Middle frontal gyrus (tissue), 1 donor: ENCODE results near the gene ITGA8.
"Not testable (repeated sequence)": the region's sequence is repeated elsewhere in the genome, so short reads cannot be mapped to it uniquely, and the experiment has no call there.

Experiments
- DNase-seq: peaks from one replicate; pipeline ENCODE4 v3.0.0-alpha.2; 2015; ENCODE audit warnings: low spot score; ENCODE audit errors: extremely low spot score

Gene ITGA8

GRCh38 chr10:15620337-15620736 lies 99.4 kb downstream of the ITGA8 start:
- no peak for DNase-seq

DNA sequence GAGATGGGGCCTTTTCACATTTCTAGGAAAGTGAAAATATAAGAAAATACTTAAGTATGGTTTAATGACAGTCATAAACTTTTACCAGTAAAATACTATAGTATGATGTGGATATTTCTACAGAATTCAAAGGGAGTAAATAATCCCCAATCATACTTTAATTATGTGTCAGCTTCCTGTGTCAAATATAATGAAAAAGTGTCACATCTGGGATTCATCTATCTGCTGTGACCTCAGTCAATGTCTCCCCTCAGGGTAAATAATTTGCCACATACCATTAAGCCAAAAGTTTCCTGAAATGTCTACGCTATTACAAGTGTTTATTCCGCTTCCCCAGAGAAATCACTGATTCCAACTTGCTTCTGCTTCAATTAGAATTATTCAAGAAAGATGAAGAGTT lies 110.5 kb downstream of the ITGA8 start:
- DNase-seq, result no peak

- no peak for DNase-seq
These were observed 113.3 kb downstream of the ITGA8 start for GRCh38 chr10:15606377-15606776.

GRCh38 chr10:15605740-15606369 lies 113.9 kb downstream of the ITGA8 start:
- DNase-seq, result no peak

- no peak for DNase-seq
These were observed 116.2 kb downstream of the ITGA8 start for GRCh38 chr10:15603446-15604011.

DNA sequence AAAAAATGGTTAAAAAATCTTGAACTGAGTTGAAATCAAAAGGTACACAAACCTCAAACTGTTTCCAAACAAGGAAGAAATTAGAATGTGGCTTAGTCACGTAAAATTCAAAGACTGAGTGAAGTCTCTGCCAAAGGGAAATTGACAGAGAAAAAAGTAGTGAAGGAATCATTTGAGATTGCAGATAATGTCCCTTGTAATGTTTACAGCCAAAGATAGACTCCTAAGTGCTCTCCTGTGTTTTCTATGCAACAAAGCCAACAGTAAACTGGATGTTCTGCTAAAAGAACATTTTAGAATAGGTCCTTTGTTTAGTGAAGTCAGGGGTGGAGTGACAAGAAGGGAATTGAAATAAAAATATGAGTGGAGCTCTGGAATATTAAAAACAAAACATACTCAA lies 117.9 kb downstream of the ITGA8 start:
- no peak for DNase-seq

DNA sequence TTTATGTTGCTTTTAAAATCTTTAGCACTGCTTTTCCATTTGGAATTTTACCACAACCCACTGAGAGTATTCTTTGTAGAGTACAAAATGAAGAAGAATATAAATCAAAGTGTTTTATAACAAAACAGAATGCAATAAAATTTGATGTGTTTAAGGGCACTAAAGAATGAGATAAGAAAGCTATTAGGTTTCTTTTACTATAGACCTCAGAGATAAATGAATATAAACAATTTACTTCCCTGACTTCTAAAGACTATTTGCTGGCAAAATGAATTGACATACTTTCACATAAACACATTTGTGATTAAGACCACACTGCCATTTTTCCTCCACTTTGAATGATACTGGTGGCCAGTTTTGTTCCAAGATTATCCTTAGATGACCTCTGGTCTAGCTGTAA lies 124.5 kb downstream of the ITGA8 start:
- no peak for DNase-seq

DNA sequence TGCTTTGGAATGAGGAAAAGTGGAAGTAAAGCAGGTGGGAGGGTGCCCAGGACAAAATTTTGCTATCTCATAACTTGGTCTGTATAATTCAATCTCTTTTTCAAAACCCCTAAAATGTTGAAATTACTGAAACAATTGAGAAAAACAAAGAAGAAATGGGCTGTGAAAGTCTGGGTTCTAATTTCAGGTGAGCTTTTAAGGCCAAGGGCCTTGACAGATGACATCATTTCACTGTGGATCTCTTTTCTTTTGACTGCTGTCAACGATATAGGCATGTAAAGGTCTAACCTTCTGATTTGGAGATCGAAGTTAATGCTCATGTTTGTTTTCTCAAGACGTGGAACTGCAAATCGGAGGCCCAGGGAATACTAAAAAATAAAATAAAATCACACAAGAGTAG lies 127.8 kb downstream of the ITGA8 start:
- DNase-seq, result no peak

- no peak for DNase-seq
These were observed 128.3 kb downstream of the ITGA8 start for GRCh38 chr10:15591431-15591830.

DNA sequence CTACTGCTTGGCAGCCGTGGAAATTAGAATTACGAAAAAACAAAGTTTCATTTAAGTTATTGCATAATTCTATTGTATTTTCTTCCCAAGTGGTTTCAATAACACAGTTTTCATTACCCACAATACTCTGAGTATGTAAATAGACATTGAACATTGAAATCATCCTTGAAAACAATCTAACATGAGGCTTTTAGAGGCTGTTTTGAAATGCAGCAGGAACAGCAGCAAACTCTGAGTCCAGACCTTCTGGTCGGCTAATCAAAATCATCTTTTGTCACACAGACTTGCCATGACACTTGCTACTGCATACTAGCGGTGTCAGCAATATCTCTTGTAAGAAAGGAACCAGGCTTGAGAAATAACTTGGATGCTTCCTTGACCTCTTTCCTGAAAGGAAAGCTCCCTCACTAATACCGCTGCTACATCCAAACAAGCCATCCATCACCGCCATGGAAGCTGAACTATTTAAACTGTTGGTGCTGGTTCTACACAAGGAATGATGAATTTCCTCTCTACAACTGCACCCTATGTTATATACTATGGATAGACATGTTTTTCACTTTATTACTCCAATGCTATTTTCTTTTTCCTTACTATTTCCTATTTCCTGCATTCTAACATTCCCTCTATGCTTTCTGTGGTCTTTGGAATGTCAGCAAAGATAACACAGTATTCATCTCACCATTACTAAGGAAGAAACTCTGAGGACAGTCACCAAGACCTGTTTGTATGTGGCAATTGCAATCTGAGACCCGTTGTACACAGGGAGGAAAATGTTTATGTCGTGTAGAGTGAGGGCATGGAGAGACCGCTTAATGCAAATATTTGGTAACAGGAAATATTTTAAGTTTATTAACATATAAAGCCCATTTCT lies 130.8 kb downstream of the ITGA8 start:
- DNase-seq, result no peak

DNA sequence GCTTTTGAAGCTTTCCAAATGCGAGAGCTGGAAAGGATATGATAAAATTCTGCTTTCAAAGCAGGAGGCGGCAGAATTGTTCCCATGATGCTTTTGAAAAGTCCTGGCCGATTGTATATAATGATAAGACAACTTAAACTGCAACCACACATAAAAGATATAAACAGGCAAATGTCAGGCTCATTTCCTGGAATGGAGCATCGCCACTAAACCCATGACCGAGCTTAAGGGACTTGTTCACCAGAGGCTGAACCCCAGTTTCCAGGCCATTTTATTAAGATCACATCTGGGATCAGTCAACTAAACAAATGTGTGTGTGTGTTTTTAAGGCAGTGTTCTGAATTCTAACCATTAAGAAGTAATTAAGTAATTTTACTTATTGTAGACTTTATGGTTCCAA lies 131.6 kb downstream of the ITGA8 start:
- DNase-seq, result no peak

GRCh38 chr10:15587271-15587670 lies 132.5 kb downstream of the ITGA8 start:
- no peak for DNase-seq

DNA sequence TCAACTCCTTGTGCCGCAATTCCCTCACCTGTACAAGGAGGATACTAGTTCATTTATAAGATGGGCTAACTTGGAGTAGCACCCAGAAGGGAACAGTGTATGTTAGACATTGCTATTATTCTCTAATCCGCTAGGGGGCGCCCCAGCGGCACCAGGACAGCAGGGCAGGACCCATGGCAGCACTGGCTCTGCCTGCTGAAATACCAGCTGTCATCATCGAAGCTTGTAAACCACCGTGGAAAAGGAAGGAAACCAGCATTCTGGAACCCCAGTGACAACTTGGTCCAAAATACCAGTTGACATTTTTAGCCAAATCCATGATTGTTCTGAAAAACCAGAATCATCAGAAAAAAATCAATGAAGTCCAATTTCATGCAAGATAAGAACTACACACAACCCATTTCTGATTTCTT lies 134.4 kb downstream of the ITGA8 start:
- no peak for DNase-seq

GRCh38 chr10:15582972-15583371 lies 136.8 kb downstream of the ITGA8 start:
- not testable (repeated sequence) for DNase-seq

DNA sequence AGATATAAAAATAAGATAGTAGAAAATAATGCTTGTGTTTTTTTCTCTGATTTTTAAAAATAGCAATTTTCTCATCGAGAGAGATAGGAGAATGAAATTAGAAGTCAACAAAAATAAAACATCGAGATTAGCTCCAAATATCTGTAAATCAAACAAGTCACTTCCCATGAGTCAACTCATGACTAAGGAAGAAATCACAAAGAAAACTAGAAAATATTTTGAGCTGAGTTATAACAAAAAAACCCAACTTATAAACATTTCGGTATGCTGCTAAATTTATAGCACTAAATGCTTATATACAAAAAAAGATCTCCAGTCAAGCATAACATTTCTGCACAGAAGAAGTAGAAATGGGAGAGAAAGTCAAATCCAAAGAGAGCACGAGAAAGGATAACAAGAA lies 140.1 kb downstream of the ITGA8 start:
- no peak for DNase-seq

GRCh38 chr10:15572531-15573045 lies 147.1 kb downstream of the ITGA8 start:
- DNase-seq, result no peak

DNA sequence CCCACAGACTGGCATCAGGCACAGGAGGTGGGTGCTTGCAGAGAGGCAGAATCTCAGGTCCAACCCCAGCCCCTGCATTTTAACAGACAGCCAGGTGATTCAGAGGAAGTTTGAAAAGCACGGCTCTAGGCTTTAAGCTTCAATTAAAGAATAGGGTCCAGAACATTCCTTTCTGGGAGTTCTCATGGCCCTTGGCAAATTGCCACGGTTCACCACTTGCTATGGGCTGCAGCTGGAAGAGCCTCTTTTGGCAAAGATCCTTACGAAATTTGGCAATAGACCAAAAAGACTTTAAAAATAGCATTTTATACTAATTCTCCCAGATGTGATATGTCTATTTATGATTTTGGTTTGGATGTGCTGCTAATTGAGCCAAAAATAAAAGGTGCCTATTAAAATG lies 148.1 kb downstream of the ITGA8 start:
- no peak for DNase-seq

DNA sequence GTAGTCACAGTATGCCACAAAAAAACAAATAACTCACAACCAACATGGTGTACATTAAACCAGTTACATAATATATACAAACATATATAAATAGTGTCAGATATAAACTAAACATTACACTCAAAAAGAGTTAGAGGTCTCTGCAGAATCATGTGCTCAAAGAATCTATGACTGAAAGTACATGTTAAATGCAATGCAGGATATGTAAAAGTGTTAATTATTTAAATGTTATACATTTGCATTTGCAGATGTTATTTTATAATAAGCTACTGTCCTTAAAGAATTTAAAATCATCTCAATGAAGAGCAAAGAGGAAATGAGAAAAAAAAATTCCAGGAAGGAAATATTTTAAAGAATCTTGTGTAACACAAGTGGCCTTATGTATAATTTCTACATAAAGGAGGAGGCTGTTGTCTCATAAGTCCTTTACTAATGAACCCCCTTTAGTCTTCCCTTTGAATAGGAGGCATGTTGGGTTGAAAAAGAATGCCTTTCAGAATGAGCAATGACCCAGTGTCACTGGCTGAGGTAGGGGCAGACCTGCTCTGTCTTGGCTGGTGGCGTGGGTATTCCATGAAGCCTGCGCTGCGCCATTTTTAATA lies 148.9 kb downstream of the ITGA8 start:
- DNase-seq, result no peak

GRCh38 chr10:15567952-15568351 lies 151.8 kb downstream of the ITGA8 start:
- no peak for DNase-seq

DNA sequence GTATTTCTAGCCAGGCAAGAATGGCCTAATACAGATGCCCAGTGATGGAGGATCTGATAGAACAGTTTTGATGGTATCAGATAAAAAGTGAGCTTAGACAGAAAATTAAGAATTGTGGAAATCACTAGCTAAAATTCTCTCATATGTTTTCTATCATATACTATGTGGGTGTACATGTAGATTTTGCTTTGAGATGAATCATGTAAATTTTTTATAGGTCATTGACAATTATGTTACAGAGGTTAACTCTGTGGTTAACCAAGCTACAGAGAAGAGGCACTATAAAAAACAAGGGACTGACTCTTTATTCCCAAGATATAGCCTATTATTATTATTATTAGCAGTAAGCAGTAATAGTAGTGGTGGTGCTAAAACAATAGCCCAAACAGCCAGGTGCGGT lies 156.5 kb downstream of the ITGA8 start:
- no peak for DNase-seq

DNA sequence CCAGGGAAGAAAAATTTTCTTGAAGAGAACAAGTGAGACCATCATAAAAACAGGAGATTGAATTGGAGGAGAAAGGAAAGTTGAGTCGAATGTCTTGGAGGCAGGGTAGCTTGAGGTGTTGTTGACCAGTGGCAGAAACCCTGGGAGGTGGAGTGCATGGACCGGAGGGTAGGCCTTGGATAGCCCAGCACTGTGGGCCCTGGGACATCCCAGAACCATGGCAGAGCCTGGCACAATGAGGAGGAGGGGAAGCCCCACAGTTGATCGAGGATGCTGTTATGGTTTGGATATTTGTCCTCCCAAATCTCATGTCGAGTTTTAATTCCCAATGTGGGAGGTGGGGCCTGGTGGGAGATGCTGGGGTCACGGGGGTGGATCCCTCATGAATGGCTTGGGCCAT lies 157.1 kb downstream of the ITGA8 start:
- DNase-seq, result no peak

- no peak for DNase-seq
These were observed 157.6 kb downstream of the ITGA8 start for GRCh38 chr10:15562116-15562515.
